ENCODE results near the gene FAH.

Gene FAH

DNA sequence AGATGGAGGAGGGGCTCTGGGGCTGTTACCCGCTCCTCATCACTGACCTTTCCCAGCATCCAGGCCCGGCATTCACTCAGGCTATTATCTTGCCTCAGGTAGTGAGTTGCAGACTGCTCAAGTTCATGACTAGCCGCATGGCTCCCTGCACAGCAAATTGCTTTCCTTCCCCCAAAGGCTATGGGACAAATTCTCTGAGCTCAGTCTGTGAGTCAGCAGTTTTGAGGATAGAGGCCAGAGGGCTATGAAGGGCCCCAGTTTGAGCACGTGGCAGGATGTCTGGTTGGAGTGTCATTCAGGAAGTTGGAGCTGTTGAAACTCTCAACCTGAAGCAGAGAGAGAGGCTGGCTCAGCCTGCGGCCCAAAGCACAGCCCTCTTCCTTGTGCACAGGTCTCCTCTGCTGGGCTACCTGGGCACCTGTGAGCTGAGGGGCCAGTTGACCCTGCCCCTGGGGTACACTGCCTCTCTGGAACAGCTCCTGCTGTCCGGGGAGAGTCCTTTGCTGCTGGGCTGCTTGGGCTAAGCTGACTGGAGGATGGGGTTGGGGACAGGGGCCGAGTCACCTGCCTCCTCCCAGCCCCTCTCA lies 7.9 kb downstream of the FAH start:
- Histone ChIP-seq H3K27me3 (no peaks in the 10 kb centered on the region), H3K36me3 (no peaks in the 10 kb centered on the region), H3K9me3 (no peaks in the 10 kb centered on the region), H3K27ac (peak overlapping the region; percentile 86), H3K4me1 (ENCODE audit: control insufficient read depth in 1 of 2, insufficient read depth in 1 of 2, low read depth in 1 of 2, low read length in 1 of 2) (peaks cover 33 to 36% of the 10 kb centered on the region in 2 experiments), H3K4me3 (ENCODE audit: low read depth in 1 of 2, low read length in 1 of 2) (peak overlapping the region; percentile 27 to 31)
- TF ChIP-seq, protein P1, sequence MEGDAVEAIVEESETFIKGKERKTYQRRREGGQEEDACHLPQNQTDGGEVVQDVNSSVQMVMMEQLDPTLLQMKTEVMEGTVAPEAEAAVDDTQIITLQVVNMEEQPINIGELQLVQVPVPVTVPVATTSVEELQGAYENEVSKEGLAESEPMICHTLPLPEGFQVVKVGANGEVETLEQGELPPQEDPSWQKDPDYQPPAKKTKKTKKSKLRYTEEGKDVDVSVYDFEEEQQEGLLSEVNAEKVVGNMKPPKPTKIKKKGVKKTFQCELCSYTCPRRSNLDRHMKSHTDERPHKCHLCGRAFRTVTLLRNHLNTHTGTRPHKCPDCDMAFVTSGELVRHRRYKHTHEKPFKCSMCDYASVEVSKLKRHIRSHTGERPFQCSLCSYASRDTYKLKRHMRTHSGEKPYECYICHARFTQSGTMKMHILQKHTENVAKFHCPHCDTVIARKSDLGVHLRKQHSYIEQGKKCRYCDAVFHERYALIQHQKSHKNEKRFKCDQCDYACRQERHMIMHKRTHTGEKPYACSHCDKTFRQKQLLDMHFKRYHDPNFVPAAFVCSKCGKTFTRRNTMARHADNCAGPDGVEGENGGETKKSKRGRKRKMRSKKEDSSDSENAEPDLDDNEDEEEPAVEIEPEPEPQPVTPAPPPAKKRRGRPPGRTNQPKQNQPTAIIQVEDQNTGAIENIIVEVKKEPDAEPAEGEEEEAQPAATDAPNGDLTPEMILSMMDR (IDR thresholded peaks at IDR 0.05): no peak

DNA sequence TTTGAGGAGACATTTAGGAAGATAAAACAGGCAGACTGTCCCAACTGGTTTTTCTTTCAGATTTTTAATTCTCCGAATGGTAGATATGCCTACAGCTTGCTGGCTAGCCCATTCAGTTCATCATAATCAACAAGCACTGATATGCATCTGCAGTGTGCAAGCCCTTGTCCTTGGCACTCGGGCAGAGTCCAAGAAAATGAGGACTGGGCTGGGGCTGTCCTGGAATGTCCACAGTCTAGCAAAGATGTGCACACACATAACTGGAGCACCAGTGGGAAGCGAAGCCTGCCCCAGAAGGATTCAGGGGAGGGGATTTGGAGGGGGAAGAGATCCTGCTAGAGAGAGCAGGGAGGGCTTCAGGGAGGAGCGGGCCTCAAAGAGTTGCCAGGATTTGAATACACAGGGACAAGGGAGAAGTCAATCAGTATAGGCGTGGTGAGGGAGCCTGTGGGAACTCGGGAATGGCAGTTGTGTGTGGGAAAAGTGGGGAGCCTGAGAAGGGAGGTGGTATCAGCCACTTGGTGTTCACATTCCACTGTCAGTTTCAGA lies 8.7 kb downstream of the FAH start:
- TF ChIP-seq, protein P1 (IDR thresholded peaks at IDR 0.05): no peak
- H3K9me3 ChIP-seq: no peaks in the 10 kb centered on the region
- peaks cover 33 to 36% of the 10 kb centered on the region in 2 experiments for H3K4me1 ChIP-seq (ENCODE audit: control insufficient read depth in 1 of 2, insufficient read depth in 1 of 2, low read depth in 1 of 2, low read length in 1 of 2)
- H3K36me3 ChIP-seq: no peaks in the 10 kb centered on the region
- H3K27ac ChIP-seq: peak overlapping the region; percentile 86
- H3K4me3 ChIP-seq (ENCODE audit: low read depth in 1 of 2, low read length in 1 of 2): peak overlapping the region in 1 of 2 experiments; percentile 31
- no peaks in the 10 kb centered on the region for H3K27me3 ChIP-seq

DNA sequence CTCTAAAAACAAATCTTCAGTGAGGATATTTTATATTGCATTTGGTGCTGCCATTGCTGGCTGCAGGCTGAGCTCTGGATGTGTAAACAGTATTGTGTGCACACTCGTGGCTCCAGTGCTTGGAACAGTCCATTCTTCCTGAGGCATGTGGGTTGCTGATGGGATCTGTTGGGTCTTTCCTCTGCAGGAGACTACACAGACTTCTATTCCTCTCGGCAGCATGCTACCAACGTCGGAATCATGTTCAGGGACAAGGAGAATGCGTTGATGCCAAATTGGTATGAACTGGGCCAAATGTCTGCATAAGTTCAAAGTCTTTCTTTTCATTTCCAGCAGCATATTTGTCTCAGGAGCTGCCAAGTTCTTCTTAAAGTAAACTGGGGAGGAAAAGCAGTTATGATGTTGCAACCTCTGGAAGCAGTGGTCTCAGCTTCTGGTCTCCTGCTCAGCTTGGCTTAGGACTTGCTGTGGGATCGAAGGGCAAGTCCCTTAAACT lies 9.3 kb downstream of the FAH start:
- H3K9me3 ChIP-seq: no peaks in the 10 kb centered on the region
- no peaks in the 10 kb centered on the region for H3K36me3 ChIP-seq
- peak overlapping the region; percentile 86 for H3K27ac ChIP-seq
- TF ChIP-seq, protein P1 (IDR thresholded peaks at IDR 0.05): no peak
- H3K27me3 ChIP-seq: no peaks in the 10 kb centered on the region
- H3K4me3 ChIP-seq (ENCODE audit: low read depth in 1 of 2, low read length in 1 of 2): no peak overlapping the region
- peaks cover 33 to 36% of the 10 kb centered on the region in 2 experiments for H3K4me1 ChIP-seq (ENCODE audit: control insufficient read depth in 1 of 2, insufficient read depth in 1 of 2, low read depth in 1 of 2, low read length in 1 of 2)

DNA sequence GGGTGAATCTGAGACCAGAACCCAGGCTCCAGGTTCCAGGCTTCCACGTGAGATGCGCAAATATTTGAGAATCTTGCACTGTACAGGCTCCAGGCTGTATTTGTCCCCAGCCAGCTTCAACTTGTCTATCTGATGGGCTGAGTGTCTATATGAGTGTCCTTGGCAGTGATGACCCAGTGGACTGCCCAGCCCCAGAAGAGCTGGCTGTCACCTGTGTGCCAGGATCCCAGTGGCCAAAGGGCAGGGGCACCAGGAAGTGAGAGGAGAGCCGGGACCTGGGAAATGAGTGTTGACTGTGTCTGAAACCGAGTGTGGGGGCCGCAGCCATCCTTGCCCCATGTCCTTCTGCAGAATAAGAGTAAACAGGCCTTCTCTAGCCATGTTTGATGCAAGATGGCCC lies 10.4 kb downstream of the FAH start:
- TF ChIP-seq, protein P1 (IDR thresholded peaks at IDR 0.05): no peak
- Histone ChIP-seq H3K9me3 (no peaks in the 10 kb centered on the region), H3K4me1 (ENCODE audit: control insufficient read depth in 1 of 2, insufficient read depth in 1 of 2, low read depth in 1 of 2, low read length in 1 of 2) (peaks cover 33 to 36% of the 10 kb centered on the region in 2 experiments), H3K36me3 (no peaks in the 10 kb centered on the region), H3K27me3 (no peaks in the 10 kb centered on the region), H3K4me3 (ENCODE audit: low read depth in 1 of 2, low read length in 1 of 2) (no peak overlapping the region), H3K27ac (no peak overlapping the region)

GRCh38 chr15:80163897-80164296 lies 11.1 kb downstream of the FAH start:
- H3K36me3 ChIP-seq: no peaks in the 10 kb centered on the region
- TF ChIP-seq, protein P1 (IDR thresholded peaks at IDR 0.05): no peak

More at GRCh38 chr15:80163897-80164296, 11.1 kb downstream of the FAH start:
- Histone ChIP-seq H3K9me3 (no peaks in the 10 kb centered on the region), H3K27ac (no peak overlapping the region), H3K4me1 (ENCODE audit: control insufficient read depth in 1 of 2, insufficient read depth in 1 of 2, low read depth in 1 of 2, low read length in 1 of 2) (peaks cover 33 to 36% of the 10 kb centered on the region in 2 experiments), H3K4me3 (ENCODE audit: low read depth in 1 of 2, low read length in 1 of 2) (no peak overlapping the region), H3K27me3 (no peaks in the 10 kb centered on the region)

All from neutrophil (primary cell).